HG03439 (cell line): ENCODE data around the gene FGF21.
"Not testable (repeated sequence)": the region's sequence is repeated elsewhere in the genome, so short reads cannot be mapped to it uniquely, and the experiment has no call there.

Source experiments
- ATAC-seq: cut with Tn5 transposase; IDR thresholded peaks from one replicate; pipeline ENCODE4 v1.9.1; 2021; ENCODE audit warnings: mild to moderate bottlenecking, moderate library complexity; ENCODE audit not compliant: unreplicated experiment

FGF21 gene

DNA sequence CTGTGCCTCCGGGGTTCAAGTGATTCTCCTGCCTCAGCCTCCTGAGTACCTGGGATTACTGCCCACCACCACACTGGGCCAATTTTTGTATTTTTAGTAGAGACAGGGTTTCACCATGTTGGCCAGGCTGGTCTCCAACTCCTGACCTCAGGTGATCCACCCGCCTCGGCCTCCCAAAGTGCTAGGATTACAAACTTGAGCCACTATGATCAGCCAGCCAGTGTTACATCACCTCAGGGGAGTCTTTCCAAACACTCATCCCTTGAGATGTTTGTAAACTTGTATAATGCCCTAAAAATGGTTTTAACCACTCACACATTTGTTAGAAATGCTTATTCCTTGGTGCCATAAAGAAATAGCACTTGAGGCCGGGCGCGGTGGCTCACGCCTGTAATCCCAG lies 31.1 kb downstream of the FGF21 start:
- not testable (repeated sequence) for ATAC-seq

DNA sequence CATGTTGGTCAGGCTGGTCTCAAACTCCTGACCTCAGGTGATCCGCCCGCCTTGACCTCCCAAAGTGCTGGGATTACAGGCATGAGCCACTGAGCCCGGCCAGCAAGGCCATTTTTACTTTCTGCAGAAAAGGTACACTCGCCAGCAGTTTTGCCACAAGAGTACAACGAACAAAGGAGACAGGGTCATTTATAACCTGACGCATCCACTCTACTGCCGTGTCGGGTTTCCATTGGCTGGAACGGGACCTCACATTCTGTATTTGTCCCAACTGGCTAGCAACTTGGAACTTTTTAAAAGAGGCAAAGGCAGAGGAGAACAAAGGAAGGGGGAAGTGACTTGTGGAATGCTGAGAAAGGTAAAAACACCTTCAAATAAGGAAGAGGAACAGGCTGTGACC lies 32.0 kb downstream of the FGF21 start:
- ATAC-seq, result not testable (repeated sequence)

DNA sequence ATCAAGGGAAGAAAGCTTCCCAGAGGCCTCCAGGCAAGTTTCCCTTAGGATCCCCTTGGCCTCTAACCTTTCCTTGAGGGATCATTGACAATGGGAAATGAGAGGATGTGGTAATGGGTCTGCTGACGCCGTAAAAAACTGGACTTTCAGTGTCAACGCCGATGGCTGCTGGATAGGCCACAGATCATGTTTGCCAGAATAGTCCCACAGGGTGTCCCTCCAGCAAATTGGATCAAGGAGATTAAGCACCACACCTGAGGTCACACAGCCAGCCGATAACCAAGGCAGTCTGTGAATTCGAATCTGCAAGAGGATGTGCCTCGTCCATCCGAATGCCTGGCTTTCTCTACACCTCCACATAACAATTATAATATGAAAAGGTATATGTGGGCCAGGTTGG lies 37.9 kb downstream of the FGF21 start:
- no peak for ATAC-seq

DNA sequence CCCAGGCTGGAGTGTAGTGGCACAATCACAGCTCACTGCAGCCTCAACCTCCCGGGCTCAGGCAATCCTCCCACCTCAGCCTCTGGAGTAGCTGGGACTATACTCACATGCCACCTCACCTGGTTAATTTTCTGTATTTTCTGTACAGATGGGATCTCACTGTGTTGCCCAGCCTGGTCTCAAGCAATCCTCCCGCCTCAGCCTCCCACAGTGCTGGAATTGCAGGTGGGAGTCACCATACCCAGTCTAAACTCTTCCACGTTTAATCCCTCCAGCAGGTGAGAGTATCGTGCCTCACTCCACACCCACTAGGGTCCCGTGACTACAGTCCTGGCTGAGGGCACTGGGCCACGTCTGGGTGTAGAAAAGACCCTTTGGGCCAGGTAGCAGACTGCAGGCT lies 39.0 kb downstream of the FGF21 start:
- ATAC-seq, result no peak

DNA sequence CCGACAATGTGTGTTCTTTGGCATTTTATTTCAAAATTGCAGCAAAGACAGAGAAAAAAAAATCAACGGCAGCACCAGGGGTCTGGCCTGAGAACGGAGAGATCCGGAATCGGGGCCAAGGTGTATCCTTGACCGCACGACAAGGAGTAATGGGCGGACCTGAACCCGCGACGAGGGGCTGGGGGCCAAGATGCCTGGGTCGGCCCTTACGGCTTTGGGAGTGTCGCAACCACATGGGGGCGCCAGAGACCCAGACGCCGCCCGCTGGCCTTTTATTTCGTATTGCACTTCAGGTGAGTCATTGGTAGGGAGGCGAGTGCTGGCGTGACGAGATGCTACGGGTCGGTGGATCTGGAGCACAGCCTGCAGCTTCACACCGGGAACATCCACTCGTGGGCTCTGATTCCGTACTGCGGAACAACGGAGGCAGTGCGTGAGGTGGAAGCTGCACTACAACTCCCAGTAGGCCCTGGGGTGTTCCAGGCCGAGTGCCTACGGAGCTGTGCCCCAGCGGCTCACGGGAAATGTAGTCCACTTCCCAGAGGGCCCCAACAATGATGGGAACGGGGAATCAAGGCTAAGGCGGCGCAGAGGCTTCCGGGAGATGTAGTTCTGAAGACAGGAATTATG lies 39.8 kb downstream of the FGF21 start:
- peak; percentile 59 for ATAC-seq

DNA sequence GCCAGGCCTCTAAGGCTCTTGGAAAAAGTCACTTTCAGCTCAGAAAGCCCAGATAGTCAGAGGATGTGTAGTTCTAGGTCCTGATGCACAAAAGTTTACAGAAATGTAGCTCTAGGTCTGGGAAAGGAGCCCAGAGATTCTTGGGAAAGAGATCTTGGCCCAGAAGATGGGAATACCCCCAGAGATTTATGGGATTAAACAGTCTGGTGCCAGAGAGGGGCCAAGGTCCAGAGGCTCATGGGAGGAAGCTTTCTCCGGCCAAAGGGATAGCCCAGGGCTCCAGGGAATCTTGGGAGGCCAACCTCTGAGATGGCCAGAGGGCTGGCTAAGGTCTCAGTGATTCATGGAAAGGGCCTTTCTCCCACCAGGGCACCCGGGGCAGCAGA lies 40.4 kb downstream of the FGF21 start:
- no peak for ATAC-seq

DNA sequence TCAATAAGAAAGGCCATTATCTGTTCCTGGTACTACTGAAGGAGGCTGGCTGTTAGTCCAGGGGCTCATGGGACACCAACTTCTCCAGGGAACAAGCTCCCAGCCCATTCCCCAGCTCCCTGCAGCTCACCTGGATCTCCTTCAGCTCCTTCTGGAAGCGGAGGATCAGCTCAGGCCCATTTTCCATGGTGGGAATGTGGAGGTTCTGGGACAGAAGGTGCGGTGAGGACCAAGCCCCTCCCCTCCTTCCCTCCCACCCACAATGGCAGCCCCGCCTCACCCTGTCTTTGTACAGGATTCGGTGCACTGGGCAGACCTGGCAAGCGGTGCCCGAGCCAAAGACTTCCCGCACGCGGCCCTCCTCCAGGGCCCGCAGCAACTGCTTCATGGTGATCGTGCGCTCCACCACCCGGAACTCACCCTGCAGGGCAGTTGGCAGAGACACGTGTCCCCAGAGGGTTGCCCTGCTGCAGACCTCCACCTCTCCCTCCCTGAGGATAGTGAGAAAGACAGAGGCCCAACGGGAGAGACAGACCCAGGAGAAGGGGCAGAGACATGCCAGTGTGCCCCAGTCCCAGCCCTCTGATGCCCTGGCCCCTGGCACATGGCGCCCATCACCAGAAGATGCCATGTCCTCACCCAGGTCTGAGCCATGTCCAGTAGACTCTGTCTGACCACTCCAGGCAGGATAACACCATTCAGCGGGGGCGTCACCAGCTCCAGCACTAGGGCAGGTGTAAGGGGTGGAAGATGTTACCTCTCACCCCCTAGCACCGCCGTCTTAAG lies 41.2 kb downstream of the FGF21 start:
- ATAC-seq, result no peak

DNA sequence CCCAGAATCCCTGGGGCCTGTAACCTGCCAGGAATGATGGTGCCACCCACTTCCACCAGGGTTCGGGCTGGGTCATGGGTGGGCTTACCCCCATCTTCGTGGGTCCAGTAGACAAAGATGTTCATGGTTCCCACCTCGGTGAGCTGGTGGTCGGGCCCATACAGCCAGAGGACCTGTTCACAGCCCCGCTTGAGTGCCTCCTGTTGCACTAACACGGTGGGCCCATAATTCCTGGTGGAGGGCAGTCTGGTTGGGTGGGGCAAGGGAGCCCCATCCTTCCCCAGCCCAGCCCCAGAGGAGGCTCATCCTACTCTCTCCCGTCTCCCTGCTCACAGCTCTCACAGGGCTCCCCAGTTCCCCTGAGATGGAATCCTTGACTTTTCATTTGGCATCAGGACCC lies 41.8 kb downstream of the FGF21 start:
- no peak for ATAC-seq

DNA sequence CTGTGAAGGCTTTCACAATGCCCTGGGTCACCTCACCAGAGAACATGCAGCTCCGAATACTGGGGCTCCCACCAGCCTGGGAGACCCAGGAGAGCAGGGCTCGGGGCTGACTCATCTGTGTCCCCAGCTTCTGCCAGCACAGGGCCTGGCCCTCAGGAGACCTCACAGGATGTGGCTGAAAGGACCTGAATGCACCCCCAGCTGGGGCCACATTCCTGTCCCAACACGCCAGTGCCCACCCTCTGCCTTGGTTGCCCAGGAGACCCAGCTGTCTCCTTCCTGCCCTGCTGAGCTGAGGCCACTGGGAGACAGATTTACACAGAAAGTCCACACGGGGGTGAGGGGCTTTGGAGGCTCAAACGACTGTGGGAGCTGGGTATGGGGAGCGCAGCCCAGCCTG lies 43.6 kb downstream of the FGF21 start:
- ATAC-seq, result no peak

DNA sequence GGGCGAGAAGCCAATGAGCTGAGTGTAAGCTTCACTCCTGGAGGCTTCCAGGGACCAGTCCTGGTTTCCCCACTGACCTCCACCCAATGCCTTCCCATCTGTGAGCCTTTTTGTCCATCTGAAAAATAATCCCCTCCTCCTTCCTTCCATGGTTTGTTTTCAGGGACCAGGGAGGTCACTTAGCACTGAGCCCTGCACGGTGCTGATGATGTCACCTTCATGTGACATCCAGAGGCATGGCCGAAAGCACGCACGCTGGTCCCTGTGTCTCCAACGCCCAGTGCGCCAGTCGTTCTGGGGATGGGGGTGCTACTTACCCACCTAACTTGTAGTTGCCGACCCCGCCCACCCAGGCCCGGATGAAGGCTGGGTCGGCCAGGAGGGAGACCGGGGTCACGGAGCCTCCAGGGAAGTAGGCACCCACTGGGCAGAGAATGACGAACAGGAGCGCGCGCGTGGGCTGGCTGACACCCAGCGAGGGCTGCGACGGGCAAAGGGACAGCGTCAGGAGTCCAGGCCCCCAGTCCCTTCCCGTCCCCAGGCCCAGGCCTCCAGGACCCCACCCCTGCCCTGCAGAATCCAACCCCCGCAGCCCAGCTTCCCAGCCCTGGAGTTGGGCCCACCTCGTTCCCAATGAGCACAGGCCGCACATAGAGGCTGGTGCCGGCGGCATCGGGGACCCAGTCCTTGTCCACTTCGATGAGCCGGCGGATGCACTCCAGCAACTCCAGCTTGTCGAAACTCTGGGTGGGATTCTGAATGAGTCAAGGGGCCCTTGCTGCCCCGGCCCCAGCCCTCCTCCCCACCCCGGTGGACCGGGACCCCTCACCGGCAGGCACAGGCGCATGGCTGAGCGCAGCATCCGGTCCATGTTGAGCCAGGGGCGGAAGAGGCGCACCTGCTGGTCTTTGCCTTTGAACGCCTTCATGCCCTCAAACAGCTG lies 44.3 kb downstream of the FGF21 start:
- ATAC-seq, result no peak

DNA sequence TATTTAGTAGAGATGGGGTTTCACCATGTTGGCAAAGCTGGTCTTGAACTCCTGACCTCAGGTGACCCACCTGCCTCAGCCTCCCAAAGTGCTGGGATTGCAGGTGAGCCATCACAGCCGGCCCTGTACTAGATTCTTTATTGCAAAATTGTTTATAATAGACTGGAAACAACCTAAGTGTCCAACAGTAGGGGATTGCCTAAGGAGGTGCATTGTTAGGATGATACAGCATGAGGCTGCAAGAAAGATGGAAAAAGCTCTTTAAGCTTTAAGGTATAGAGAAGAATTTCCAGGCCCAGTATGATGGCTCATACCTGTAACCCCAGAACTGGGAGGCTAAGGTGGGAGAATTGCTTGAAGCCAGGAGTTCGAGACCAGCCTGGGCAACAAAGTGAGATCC lies 47.3 kb downstream of the FGF21 start:
- no peak for ATAC-seq

DNA sequence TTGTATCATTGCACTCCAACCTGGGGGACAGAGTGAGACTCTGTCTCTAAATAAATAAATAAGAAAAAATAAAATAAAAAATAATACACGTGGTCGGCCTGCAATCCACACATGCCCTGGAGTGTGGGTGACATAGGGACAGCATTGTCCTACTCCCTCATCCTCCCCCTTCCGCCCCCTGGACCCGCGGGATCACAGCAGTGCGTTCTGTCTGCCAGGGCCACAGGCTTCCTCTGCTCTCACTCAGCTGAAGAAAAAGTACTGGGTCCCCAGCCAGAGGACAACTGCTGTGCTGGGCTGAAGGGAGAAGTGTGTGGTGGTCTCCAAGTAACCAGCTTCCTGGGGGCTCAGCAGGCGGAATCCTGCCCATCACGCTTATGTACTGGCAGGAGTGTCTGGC lies 49.2 kb downstream of the FGF21 start:
- ATAC-seq, result no peak

DNA sequence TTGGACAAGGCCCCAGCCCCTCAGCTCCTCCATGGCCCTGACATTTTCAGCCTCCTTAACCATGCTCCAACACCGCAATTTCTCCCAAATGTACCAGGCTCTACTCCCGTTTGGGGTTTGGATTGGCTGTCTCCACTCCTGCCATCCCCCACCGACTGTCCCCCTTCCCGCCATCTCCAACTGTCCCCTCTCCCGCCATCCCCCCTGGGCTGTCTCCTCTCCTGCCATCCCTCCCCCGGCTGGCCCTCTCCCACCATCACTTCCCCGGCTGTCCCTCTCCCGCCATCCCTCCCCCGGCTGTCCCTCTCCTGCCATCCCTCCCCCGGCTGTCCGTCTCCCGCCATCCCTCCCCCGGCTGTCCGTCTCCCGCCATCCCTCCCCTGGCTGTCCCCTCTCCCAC lies 50.1 kb downstream of the FGF21 start:
- no peak for ATAC-seq

DNA sequence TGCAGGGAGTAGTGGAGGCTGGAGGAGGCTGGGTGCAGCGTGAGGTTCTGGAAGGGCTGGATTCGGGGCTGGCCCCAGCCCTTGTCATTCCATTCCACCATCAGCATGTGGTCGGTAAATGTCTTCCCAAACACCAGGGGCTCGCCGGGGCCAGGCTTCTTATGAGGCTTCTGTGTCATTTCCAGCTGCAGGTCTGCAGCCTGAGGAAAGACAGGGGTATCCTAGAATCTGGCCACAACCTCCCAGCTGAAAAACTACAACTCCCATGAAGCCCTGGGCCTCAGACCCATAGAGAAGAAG lies 51.1 kb downstream of the FGF21 start:
- no peak for ATAC-seq

DNA sequence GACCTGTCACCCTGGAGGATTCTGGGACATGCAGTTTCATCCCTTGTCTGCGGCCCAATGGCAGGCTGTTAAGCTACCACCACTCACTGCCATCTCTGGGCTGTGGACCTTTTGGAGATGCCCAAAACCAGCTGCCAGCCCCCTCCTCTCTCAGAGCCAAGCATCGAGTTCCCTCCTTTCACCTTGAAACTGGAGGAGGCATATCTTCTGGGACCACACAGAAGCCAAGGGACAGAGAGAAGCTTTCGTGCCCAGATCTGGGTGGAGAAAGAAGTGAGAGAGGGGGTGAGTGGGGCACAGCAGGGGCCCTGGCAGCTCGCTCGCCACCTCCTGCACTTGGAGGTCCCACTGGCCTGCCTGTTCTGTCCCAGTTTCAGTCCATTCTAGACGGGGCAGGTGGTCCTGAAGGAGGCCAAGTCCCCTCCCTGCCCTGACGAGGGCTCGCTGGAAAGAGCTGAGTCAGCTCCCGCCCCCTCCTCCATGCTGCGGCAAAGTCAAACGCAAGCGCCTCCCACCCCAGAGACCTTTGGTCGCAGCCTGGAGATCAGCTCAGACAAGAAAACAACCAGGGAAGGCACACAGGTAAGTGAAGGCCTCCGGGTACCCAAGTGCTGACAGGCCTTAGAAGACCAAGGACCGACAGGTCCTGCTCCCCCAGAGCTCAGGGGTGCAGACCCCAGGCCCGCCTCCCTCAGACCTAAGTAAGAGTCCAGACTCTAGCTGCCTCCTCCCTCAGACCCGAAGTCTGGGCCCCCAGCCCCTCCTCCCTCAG lies 51.7 kb downstream of the FGF21 start:
- ATAC-seq, result no peak

DNA sequence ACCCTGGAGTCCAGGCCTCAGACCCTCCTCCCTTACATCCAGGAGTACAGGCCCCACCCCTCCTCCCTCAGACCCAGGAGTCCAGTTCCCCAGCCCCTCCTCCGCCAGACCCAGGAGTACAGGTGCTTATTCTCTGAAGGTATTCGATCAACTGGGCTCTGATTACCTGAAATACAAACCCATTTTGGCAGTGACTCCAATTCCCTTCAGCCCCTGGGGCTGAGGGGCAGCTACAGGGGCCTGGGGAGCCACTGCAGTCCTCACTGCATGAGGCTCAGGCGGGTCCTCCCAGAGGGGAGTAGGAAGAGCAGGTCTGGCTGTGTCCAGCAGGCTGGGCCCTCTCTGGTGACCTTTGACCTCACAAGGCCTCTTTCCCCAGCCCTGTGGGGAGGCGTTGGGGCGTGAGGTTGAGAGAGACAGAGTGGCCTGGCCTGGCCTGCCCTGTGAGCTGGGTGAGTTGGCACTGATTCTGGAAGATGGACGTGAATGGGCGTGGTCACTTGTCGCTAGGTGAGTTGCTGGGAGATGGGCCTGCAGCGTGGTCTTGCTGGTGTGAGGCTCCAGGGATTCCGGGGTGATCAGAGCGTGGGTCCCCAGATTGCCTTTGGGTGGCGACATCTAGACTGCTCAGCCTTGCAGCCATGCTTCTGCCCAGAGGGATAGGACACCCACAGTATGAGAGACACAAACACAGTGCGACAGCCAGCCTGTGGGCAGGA lies 52.4 kb downstream of the FGF21 start:
- ATAC-seq, result no peak
